C4-2B (cell line): ENCODE results near the gene DIRAS1.
"Not testable (repeated sequence)": the region's sequence is repeated elsewhere in the genome, so short reads cannot be mapped to it uniquely, and the experiment has no call there.

Source experiments
- H3K27ac ChIP-seq: fragments of 450-650 bp; 2 replicates; pipeline ENCODE4 v1.5.1; 2017
- ZFX ChIP-seq: fragments of 450-650 bp; IDR thresholded peaks from 2 replicates; pipeline ENCODE4 v1.6.1; 2017
- TF ChIP-seq, protein P1 (sequence below): fragments of 450-650 bp; conservative IDR thresholded peaks from 2 replicates; pipeline ENCODE4 v1.5.1; 2017; ENCODE audit warnings: mild to moderate bottlenecking

DIRAS1 gene

DNA sequence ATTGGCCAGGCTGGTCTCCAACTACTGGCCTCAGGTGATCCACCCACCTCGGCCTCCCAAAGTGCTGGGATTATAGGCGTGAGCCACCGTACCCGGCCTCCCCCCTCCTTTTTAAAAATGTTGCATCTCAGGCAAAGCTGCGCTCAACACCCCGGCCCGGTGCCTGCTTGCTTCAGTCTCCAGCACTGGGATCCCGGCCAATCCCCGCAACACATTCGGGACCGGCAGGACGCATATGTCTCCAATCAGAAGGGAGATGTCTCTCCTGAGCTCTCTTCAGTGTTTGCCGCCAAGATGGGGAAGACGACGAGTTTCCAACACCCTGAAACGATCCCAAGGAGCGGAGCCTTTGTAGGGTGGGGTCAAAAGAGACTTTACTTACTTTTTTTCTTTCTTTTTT is 34.8 kb downstream of the DIRAS1 start:
- no peak overlapping the region for H3K27ac ChIP-seq
- no peak for TF ChIP-seq ZFX
- TF ChIP-seq, protein P1, sequence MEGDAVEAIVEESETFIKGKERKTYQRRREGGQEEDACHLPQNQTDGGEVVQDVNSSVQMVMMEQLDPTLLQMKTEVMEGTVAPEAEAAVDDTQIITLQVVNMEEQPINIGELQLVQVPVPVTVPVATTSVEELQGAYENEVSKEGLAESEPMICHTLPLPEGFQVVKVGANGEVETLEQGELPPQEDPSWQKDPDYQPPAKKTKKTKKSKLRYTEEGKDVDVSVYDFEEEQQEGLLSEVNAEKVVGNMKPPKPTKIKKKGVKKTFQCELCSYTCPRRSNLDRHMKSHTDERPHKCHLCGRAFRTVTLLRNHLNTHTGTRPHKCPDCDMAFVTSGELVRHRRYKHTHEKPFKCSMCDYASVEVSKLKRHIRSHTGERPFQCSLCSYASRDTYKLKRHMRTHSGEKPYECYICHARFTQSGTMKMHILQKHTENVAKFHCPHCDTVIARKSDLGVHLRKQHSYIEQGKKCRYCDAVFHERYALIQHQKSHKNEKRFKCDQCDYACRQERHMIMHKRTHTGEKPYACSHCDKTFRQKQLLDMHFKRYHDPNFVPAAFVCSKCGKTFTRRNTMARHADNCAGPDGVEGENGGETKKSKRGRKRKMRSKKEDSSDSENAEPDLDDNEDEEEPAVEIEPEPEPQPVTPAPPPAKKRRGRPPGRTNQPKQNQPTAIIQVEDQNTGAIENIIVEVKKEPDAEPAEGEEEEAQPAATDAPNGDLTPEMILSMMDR: no peak

DNA sequence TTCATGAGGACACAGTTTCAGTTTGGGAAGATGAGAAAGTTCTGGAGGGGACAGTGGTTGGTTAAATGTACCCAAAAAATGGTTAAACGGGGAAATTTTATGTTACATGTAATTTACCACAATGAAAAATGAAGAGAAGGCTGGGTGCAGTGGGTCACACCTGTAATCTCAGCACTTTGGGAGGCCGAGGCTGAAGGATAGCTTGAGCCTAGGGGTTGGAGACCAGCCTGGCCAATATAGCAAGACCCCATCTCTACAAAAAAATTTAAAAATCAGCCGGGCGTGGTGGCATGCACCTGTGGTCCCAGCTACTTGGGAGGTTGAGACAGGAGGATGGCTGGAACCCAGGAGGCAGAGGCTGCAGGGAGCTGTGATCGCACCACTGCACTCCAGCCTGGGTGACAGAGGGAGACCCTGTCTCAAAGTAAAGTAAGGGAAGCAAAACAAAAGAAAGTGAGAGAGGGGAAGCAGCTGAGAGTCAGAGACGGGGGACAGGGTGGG is 35.9 kb downstream of the DIRAS1 start:
- H3K27ac ChIP-seq: no peak overlapping the region
- TF ChIP-seq, protein P1: no peak
- TF ChIP-seq ZFX: no peak

DNA sequence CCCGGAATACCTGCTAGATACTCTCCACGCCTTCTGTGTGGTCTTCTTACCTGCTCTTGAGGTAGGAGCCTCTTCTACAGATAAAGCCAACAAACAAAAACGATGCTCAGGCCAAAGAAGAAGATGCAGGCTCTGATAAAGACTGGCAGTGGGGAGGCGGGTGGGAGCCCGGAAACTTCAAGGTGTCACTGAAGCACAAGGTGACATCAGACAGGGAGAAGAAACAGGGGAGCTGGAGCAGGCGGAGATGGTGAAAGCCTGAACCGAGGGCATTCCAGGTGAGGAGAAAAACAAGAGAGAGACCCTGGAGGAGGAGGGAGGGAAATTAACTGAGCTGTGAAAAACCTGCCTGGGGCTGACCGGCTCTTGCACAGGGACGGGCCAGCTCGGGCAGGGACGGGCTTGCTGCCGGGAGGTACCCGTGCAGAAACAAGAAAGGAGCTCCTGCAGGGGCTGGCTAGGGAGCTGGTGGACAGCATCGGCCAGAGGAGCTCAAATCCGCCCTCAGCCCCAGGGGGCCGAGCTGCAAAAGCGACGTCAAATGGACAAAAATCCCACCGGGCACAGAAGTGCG is 37.7 kb downstream of the DIRAS1 start:
- no peak overlapping the region for H3K27ac ChIP-seq
- TF ChIP-seq, protein P1: no peak
- no peak for TF ChIP-seq ZFX

DNA sequence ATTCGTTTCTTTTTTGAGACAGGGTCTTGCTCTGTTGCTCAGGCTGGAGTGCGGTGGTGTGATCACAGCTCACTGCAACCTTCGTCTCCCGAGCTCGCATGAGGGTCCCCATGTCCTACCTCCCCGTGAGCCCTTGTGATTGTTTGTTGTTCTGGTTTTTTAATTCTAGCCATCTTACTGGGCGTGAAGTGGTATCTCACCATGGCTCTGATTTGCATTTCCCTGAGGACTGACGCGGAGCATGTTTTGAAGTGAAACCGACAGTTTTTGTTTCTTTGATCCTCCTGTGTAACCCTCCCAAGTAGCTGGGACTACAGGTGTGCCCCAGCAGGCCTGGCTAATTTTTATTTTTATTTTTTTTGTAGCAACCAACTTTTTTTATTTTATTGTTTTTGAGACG is 40.4 kb downstream of the DIRAS1 start:
- no peak for TF ChIP-seq ZFX
- TF ChIP-seq, protein P1: no peak

DNA sequence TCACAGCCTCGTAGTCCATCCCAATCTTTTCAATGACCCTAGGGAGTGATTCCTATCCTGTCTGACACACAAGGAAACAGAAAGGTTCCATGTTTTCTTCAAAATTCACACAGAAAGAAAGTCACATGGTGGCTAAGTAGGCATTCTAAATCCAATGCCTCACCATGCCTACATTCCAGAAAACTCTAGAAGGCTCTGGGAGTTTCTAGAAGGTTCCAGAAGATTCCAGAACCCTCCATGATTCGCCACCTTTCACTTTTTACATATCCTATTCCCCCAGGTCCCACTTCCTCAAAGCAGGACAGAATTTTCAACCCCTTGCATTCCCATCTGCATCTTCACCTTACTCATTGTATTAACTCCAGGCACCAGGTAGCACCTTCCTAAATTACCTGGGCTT is 41.7 kb downstream of the DIRAS1 start:
- H3K27ac ChIP-seq: no peak overlapping the region
- TF ChIP-seq, protein P1: no peak
- TF ChIP-seq ZFX: no peak

More for the DNA sequence above, 40.4 kb downstream of the DIRAS1 start:
- H3K27ac ChIP-seq: no peak overlapping the region

DNA sequence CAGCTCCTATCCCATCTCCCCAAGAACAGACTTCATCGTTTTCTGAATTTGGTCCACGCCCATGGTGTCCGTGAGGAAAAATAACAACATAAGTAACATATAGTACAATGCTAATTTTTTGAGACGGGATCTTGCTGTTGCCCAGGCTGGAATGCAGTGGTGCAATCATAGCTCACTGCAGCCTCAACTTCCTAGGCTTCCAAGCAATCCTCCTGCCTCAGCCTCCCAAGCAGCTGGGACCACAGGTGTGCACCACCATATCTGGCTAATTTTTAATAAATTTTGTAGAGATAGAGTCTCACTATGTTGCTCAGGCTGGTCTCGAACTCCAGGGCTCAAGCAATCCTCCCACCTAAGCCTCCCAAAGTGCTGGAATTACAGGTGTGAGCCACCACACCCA is 42.2 kb downstream of the DIRAS1 start:
- H3K27ac ChIP-seq: not testable (repeated sequence)

DNA sequence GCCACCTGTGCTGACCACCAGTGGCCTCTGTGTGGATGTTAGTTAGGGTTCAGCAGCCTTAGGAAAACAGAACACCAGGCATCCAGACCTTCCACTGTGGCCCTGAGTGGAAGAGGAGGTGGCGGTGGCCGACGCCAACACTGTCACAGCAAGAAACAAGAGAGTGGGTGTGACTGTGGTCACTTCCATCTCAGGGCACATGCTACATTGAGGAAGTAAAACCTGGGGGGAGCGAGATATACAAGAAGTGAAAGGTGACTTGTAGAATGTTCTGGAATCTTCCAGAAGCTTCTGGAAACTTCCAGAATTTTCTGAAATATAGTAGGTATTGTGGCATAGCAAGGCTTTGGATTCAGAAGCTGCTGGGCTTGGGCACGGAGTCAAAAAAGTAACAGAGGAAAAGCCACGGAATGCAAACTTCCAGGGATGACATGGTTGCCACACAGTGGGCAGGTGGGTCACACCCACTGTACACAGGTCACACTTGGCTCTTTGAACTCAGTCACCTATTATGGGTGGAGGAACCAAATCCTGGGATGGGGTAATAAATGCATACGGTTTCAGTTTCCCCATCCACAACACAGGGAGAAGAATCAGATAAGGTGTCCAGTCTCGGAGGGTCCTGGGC is 43.0 kb downstream of the DIRAS1 start:
- H3K27ac ChIP-seq: no peak overlapping the region
- TF ChIP-seq, protein P1: no peak
- TF ChIP-seq ZFX: no peak

DNA sequence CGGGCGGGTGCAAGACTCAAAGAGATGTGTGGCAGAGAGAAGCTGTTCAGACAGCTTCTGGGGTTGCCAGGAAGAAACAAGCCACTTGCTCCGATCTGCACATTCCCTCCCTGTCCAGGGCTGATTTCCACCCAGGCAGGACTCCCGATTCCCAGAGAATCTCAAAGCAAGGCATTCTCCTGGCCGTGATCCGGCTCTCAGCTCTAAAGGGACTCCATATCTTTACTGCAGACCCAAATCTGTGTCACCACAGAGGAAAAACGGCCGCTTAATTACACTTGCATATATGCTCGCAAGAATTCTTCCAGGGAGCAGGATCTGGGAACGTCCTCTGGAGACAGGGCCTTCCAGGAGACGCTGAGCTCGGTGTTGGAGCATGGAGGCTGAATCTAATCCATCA is 44.3 kb downstream of the DIRAS1 start:
- TF ChIP-seq, protein P1: no peak
- TF ChIP-seq ZFX: no peak
- no peak overlapping the region for H3K27ac ChIP-seq
